ENCODE measurements around the gene COL6A1.

The COL6A1 gene

GRCh38 chr21:46007492-46007868 is 25.9 kb downstream of the COL6A1 start:
- DNase-seq (ENCODE audit: low spot score) = no peak

GRCh38 chr21:46008893-46009621 is 27.5 kb downstream of the COL6A1 start:
- no peak for DNase-seq (ENCODE audit: low spot score)

- DNase-seq (ENCODE audit: low spot score) = no peak
Observed at GRCh38 chr21:46009951-46010705, 28.6 kb downstream of the COL6A1 start.

GRCh38 chr21:46011267-46011967 is 29.8 kb downstream of the COL6A1 start:
- no peak for DNase-seq (ENCODE audit: low spot score)

GRCh38 chr21:46012154-46012553 is 30.6 kb downstream of the COL6A1 start:
- no peak for DNase-seq (ENCODE audit: low spot score)

- DNase-seq (ENCODE audit: low spot score) = no peak
Observed at GRCh38 chr21:46014828-46015227, 33.3 kb downstream of the COL6A1 start.

GRCh38 chr21:46017148-46017547 is 35.6 kb downstream of the COL6A1 start:
- DNase-seq (ENCODE audit: low spot score) = no peak

GRCh38 chr21:46017695-46018094 is 36.1 kb downstream of the COL6A1 start:
- DNase-seq (ENCODE audit: low spot score) = no peak

GRCh38 chr21:46018615-46019014 is 37.0 kb downstream of the COL6A1 start:
- DNase-seq (ENCODE audit: low spot score) = no peak

GRCh38 chr21:46020581-46020980 is 39.0 kb downstream of the COL6A1 start:
- DNase-seq (ENCODE audit: low spot score) = no peak

GRCh38 chr21:46021398-46021797 is 39.8 kb downstream of the COL6A1 start:
- DNase-seq (ENCODE audit: low spot score) = no peak

GRCh38 chr21:46021978-46022544 is 40.5 kb downstream of the COL6A1 start:
- DNase-seq (ENCODE audit: low spot score) = no peak

- DNase-seq (ENCODE audit: low spot score) = no peak
Observed at GRCh38 chr21:46022551-46023525, 41.3 kb downstream of the COL6A1 start.

- DNase-seq (ENCODE audit: low spot score) = no peak
Observed at GRCh38 chr21:46023555-46023954, 42.0 kb downstream of the COL6A1 start.

GRCh38 chr21:46024141-46024540 is 42.6 kb downstream of the COL6A1 start:
- no peak for DNase-seq (ENCODE audit: low spot score)

- no peak for DNase-seq (ENCODE audit: low spot score)
Observed at GRCh38 chr21:46025113-46025770, 43.7 kb downstream of the COL6A1 start.

- DNase-seq (ENCODE audit: low spot score) = no peak
Observed at GRCh38 chr21:46027851-46028493, 46.4 kb downstream of the COL6A1 start.

GRCh38 chr21:46028573-46029091 is 47.1 kb downstream of the COL6A1 start:
- DNase-seq (ENCODE audit: low spot score) = no peak

GRCh38 chr21:46029186-46029924 is 47.8 kb downstream of the COL6A1 start:
- DNase-seq (ENCODE audit: low spot score) = no peak
